Measurements from ENCODE around the gene TSPAN4. TPM values are rescaled to one million over a fixed set of nuclear protein-coding genes. Genes with fewer than 3 reads are reported as not detected.

The TSPAN4 gene
- total and polyA plus RNA-seq, 10 of the 15 experiments (the other 5 are each of a cell fraction or from before 2014, with no cell fraction given), result 0.37 to 14.0 (median 8.5) TPM; not detected in 1

DNA sequence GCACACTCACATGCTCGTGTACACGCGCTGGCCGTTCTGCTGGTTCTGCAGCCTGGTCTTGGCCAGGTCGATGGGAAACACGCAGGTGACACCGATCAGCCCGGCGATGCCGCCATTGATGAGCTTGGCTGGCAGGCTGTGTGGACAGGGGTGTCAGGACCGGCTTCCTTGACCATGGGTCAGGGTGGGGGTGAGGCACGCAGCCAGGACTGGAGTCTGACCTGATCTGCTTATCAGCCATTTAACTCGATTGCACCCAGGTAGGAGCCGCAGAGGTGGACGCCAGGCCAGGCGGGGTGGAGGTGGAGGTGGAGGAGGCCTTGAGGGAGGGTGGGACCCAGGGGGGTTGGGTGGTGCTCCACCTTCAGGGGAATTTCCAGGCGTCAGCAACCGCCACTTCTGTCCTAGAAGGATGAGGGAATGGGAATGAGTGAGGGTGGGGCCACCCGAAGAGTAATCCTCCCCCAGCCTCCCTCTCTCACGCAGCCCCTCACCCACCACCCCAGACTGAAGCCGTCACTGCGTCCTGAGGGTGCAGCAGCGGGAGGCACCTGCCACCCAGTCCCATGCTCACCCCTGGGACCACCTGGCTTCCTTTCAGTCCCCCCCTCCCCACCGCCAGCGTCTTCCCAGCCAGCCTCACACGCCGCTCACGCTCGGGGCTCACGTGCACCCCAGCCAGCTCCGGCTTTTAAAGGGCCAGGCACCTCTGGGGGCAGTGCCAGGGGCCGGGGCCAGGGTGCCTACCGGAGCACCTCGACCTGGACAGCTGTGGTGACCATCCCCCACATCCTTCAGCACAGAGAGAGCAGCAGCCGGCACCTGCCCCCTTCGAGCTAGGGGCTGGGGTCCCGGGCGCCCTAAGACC, 47.7 kb upstream of the TSPAN4 start:
- 55% methylated on average over 30 of the region's 38 CpGs for WGBS (ENCODE audit: insufficient coverage, insufficient replicate concordance, low lambda C conversion rate, missing lambda C conversion rate)
- ATAC-seq (no peak), DNase-seq (ENCODE audit: low read depth, low spot score) (no peak), FAIRE-seq (no peak)
- Histone ChIP-seq H3K4me2 (ENCODE audit: control insufficient read depth, insufficient read depth) (peak overlapping the region; percentile 77), H3K9ac (ENCODE audit: control insufficient read depth, insufficient read depth, low read length) (peak overlapping the region; percentile 80), H3K36me3 (ENCODE audit: control insufficient read depth in 2 of 2, insufficient read depth in 2 of 2, low read length in 1 of 2) (peaks cover 0 to 9% of the 10 kb centered on the region in 2 experiments; a peak in 2 of 4 replicates), H3K4me1 (ENCODE audit: control insufficient read depth, insufficient read depth, low read length) (peaks cover 15% of the 10 kb centered on the region), H3K4me3 (peak overlapping the region; percentile 97), H3K9me3 (replicated peaks; ENCODE audit: control insufficient read depth, insufficient read depth, low read length) (no peaks in the 10 kb centered on the region), H3K27me3 (replicated peaks in 1 of 2; ENCODE audit: control insufficient read depth in 2 of 2, insufficient read depth in 2 of 2, low read length in 1 of 2) (no peaks in the 10 kb centered on the region), H4K20me1 (ENCODE audit: control insufficient read depth, insufficient read depth) (no peaks in the 10 kb centered on the region), H3K79me2 (ENCODE audit: control insufficient read depth, insufficient read depth, low read length) (peaks cover 30% of the 10 kb centered on the region), H2AFZ (ENCODE audit: control insufficient read depth, low read depth, low read length) (no peak overlapping the region), H3K27ac (ENCODE audit: control insufficient read depth, insufficient read depth) (peak overlapping the region; percentile 67; the same call in 1 of the 2 replicates)
- ChIA-PET SMC1A (ENCODE audit: uncharacterized antibody, unreplicated experiment) (no interaction called here), RAD21 (ENCODE audit: unreplicated experiment) (interaction anchor here (0.6 to 2.8 kb wide), 6 partner anchors 9 to 68 kb away, joined by 3 to 14 read pairs (median 6); partner anchors contain the start of gene GATD1), POLR2A (interaction anchor here (0.5 to 1.0 kb wide), 5 partner anchors 16 to 144 kb away, joined by 3 to 5 read pairs (median 3); no protein-coding TSS in a partner anchor), CTCF (interaction anchor here (0.6 to 1.6 kb wide), 4 partner anchors 48 to 210 kb away, joined by 3 to 5 read pairs (median 4); partner anchors contain the start of gene TMEM80)
- intact Hi-C loops (cut with micrococcal nuclease; ENCODE audit: unreplicated experiment), result loop anchor here (5.0 kb wide), 1 partner anchor 48 kb away; the partner anchor contains the start of gene TALDO1
- BruUV-seq (replicated peaks), result no TSS peak
- TF ChIP-seq, protein P1, sequence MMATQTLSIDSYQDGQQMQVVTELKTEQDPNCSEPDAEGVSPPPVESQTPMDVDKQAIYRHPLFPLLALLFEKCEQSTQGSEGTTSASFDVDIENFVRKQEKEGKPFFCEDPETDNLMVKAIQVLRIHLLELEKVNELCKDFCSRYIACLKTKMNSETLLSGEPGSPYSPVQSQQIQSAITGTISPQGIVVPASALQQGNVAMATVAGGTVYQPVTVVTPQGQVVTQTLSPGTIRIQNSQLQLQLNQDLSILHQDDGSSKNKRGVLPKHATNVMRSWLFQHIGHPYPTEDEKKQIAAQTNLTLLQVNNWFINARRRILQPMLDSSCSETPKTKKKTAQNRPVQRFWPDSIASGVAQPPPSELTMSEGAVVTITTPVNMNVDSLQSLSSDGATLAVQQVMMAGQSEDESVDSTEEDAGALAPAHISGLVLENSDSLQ (IDR thresholded peaks at IDR 0.05), result peak; percentile 21; the same call in 1 of the 2 replicates
- 0 out of 2 replicates have a peak, but pooled peaks have one; percentile 6 for TF ChIP-seq IKZF1 (conservative IDR thresholded peaks at IDR 0.05)
- TF ChIP-seq STAT3 (IDR thresholded peaks at IDR 0.05; ENCODE audit: low read depth, low read length), result no peak
- peak; percentile 26; the same call in 1 of the 2 replicates for TF ChIP-seq POLR2AphosphoS2 (IDR thresholded peaks at IDR 0.05; ENCODE audit: low read depth, low read length)
- TF ChIP-seq, protein P2, sequence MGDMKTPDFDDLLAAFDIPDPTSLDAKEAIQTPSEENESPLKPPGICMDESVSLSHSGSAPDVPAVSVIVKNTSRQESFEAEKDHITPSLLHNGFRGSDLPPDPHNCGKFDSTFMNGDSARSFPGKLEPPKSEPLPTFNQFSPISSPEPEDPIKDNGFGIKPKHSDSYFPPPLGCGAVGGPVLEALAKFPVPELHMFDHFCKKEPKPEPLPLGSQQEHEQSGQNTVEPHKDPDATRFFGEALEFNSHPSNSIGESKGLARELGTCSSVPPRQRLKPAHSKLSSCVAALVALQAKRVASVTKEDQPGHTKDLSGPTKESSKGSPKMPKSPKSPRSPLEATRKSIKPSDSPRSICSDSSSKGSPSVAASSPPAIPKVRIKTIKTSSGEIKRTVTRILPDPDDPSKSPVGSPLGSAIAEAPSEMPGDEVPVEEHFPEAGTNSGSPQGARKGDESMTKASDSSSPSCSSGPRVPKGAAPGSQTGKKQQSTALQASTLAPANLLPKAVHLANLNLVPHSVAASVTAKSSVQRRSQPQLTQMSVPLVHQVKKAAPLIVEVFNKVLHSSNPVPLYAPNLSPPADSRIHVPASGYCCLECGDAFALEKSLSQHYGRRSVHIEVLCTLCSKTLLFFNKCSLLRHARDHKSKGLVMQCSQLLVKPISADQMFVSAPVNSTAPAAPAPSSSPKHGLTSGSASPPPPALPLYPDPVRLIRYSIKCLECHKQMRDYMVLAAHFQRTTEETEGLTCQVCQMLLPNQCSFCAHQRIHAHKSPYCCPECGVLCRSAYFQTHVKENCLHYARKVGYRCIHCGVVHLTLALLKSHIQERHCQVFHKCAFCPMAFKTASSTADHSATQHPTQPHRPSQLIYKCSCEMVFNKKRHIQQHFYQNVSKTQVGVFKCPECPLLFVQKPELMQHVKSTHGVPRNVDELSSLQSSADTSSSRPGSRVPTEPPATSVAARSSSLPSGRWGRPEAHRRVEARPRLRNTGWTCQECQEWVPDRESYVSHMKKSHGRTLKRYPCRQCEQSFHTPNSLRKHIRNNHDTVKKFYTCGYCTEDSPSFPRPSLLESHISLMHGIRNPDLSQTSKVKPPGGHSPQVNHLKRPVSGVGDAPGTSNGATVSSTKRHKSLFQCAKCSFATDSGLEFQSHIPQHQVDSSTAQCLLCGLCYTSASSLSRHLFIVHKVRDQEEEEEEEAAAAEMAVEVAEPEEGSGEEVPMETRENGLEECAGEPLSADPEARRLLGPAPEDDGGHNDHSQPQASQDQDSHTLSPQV (IDR thresholded peaks at IDR 0.05), result no peak
- no peak for TF ChIP-seq STAT1 (conservative IDR thresholded peaks at IDR 0.05)
- TF ChIP-seq BHLHE40 (IDR thresholded peaks at IDR 0.05; ENCODE audit: borderline replicate concordance in 1 of 2, low read depth in 2 of 2, low read length in 1 of 2), result peak; percentile 89 to 95
- TF ChIP-seq, protein P3, sequence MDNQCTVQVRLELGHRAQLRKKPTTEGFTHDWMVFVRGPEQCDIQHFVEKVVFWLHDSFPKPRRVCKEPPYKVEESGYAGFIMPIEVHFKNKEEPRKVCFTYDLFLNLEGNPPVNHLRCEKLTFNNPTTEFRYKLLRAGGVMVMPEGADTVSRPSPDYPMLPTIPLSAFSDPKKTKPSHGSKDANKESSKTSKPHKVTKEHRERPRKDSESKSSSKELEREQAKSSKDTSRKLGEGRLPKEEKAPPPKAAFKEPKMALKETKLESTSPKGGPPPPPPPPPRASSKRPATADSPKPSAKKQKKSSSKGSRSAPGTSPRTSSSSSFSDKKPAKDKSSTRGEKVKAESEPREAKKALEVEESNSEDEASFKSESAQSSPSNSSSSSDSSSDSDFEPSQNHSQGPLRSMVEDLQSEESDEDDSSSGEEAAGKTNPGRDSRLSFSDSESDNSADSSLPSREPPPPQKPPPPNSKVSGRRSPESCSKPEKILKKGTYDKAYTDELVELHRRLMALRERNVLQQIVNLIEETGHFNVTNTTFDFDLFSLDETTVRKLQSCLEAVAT (IDR thresholded peaks at IDR 0.05), result 0 out of 2 replicates have a peak, but pooled peaks have one; percentile 23
- 0 out of 2 replicates have a peak, but pooled peaks have one; percentile 5 for TF ChIP-seq TCF12 (IDR thresholded peaks at IDR 0.05; ENCODE audit: low read depth, low read length)
- in situ Hi-C loops (cut with MboI), result no loop called here
